ENCODE measurements around the gene ZNF718. TPM values are rescaled to one million over a fixed set of nuclear protein-coding genes. Genes with fewer than 3 reads are reported as not detected.

ZNF718 gene
- 5.6 and 6.9 TPM in 2 replicates for total RNA-seq

GRCh38 chr4:124275-125081, at the start of gene ZNF718:
TSS of gene ZNF718 (plus strand) at chr4:124501. CDS start at chr4:124671, 170 bp downstream.

Other genes with a start within 250 kb of the ZNF718 start
- 18.4 and 19.6 TPM in 2 replicates for gene ZNF595, start 71.2 kb upstream of the ZNF718 start, total RNA-seq
- gene ZNF732, start 181.0 kb downstream of the ZNF718 start, total RNA-seq = 0.65 and 1.7 TPM in 2 replicates
- gene ZNF141, start 213.3 kb downstream of the ZNF718 start, total RNA-seq = 10.1 and 15.6 TPM in 2 replicates